ENCODE measurements around the gene ARHGAP6.

The ARHGAP6 gene

GRCh38 chrX:11399489-11400094 is 266.1 kb downstream of the ARHGAP6 start:
- TF ChIP-seq POU6F1 (CRISPR knock-in tag; IDR thresholded peaks at IDR 0.05; ENCODE audit: borderline replicate concordance, low read depth) = no peak
- TF ChIP-seq ZNF70 (CRISPR knock-in tag; IDR thresholded peaks at IDR 0.05) = no peak
- TF ChIP-seq ISL1 (CRISPR knock-in tag; IDR thresholded peaks at IDR 0.05) = no peak
- no peak for TF ChIP-seq TOX (CRISPR knock-in tag; IDR thresholded peaks at IDR 0.05; ENCODE audit: borderline replicate concordance)
- no peak for TF ChIP-seq OSR1 (CRISPR knock-in tag; IDR thresholded peaks at IDR 0.05)
- no peak for TF ChIP-seq ZNF565 (CRISPR knock-in tag; conservative IDR thresholded peaks at IDR 0.05; ENCODE audit: low read depth)
- TF ChIP-seq GLIS3 (CRISPR knock-in tag; IDR thresholded peaks at IDR 0.05) = no peak
- no peak for TF ChIP-seq TCF4 (CRISPR knock-in tag; IDR thresholded peaks at IDR 0.05; ENCODE audit: borderline replicate concordance)
- TF ChIP-seq PATZ1 (CRISPR knock-in tag; IDR thresholded peaks at IDR 0.05; ENCODE audit: borderline replicate concordance) = no peak
- no peak for TF ChIP-seq SNAI2 (CRISPR knock-in tag; IDR thresholded peaks at IDR 0.05)
- no peak for ATAC-seq

DNA sequence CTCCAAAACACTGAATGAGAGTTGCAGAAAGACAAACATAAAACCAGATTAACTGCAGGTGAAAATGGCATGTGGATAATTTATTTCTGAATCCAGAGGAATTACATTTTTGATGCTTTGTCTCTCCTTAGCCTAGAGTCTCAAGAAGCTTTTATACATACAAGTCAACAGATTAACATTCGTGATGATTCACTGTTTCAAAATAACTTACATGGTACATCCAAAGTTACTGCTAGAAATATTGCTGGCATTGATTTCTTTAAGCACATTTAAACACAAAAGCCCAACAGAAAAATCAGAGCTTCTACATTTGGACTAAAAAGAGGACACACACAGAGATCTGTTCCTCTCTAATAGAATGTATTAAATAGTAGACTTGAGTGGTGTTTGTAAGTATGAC is 266.9 kb downstream of the ARHGAP6 start:
- ATAC-seq = no peak

More for the DNA sequence above, 266.9 kb downstream of the ARHGAP6 start:
- TF ChIP-seq ZFP3 (CRISPR knock-in tag; IDR thresholded peaks at IDR 0.05) (no peak), ISL1 (CRISPR knock-in tag; IDR thresholded peaks at IDR 0.05) (no peak), TSHZ2 (CRISPR knock-in tag; IDR thresholded peaks at IDR 0.05) (no peak), SNAI2 (CRISPR knock-in tag; IDR thresholded peaks at IDR 0.05) (no peak), OSR1 (CRISPR knock-in tag; IDR thresholded peaks at IDR 0.05) (no peak), ZNF8 (CRISPR knock-in tag; IDR thresholded peaks at IDR 0.05) (no peak), ZFP30 (CRISPR knock-in tag; IDR thresholded peaks at IDR 0.05) (no peak), PATZ1 (CRISPR knock-in tag; IDR thresholded peaks at IDR 0.05; ENCODE audit: borderline replicate concordance) (no peak), ESRRG (CRISPR knock-in tag; IDR thresholded peaks at IDR 0.05) (no peak), ARNTL (CRISPR knock-in tag; IDR thresholded peaks at IDR 0.05; ENCODE audit: borderline replicate concordance, low read depth) (no peak), ZNF70 (CRISPR knock-in tag; IDR thresholded peaks at IDR 0.05) (no peak), BACH2 (CRISPR knock-in tag; IDR thresholded peaks at IDR 0.05; ENCODE audit: borderline replicate concordance) (no peak), CSRNP3 (CRISPR knock-in tag; IDR thresholded peaks at IDR 0.05) (no peak), PPARA (CRISPR knock-in tag; IDR thresholded peaks at IDR 0.05; ENCODE audit: borderline replicate concordance) (no peak), RARB (CRISPR knock-in tag; IDR thresholded peaks at IDR 0.05) (no peak)
